Osteoblast (primary cell): ENCODE measurements around the gene CDHR3. TPM values are rescaled to one million over a fixed set of nuclear protein-coding genes. Genes with fewer than 3 reads are reported as not detected.
"Not testable (repeated sequence)": the region's sequence is repeated elsewhere in the genome, so short reads cannot be mapped to it uniquely, and the experiment has no call there.

Experiments used
- DNase-seq: peaks from one replicate; pipeline ENCODE4 v3.0.0; 2011; ENCODE audit warnings: low spot score, mixed read lengths; ENCODE audit not compliant: insufficient read length; ENCODE audit errors: missing footprints
- H2AFZ ChIP-seq: 2 replicates; pipeline ENCODE4 v1.6.0; 2011; ENCODE audit warnings: mild to moderate bottlenecking, low read length
- H3K27ac ChIP-seq: 2 replicates; pipeline ENCODE4 v1.5.1; 2011; ENCODE audit warnings: mild to moderate bottlenecking, low read depth, low read length, moderate library complexity
- H3K27me3 ChIP-seq: 2 replicates; pipeline ENCODE4 v1.6.0; 2012; ENCODE audit warnings: mild to moderate bottlenecking, control low read depth, inconsistent platforms, low read length, moderate library complexity; ENCODE audit not compliant: insufficient read depth
- H3K36me3 ChIP-seq: 2 replicates; pipeline ENCODE4 v1.5.1; 2011; ENCODE audit warnings: mild to moderate bottlenecking, low read length, control low read depth, moderate library complexity; ENCODE audit not compliant: insufficient read depth
- H3K4me1 ChIP-seq: 2 replicates; pipeline ENCODE4 v1.5.1; 2011; ENCODE audit warnings: mild to moderate bottlenecking, low read length, control low read depth, moderate library complexity; ENCODE audit not compliant: insufficient read depth
- H3K4me2 ChIP-seq: 2 replicates; pipeline ENCODE4 v1.6.0; 2011; ENCODE audit warnings: mild to moderate bottlenecking, low read length; ENCODE audit not compliant: insufficient read depth
- H3K4me3 ChIP-seq: fragments of 200-600 bp; sonication (generic); 3 replicates; pipeline ENCODE4 v1.5.1; 2012; ENCODE audit warnings: mild to moderate bottlenecking, low read length, inconsistent platforms; ENCODE audit not compliant: insufficient read depth
- H3K79me2 ChIP-seq: 2 replicates; pipeline ENCODE4 v1.6.0; 2012; ENCODE audit warnings: mild to moderate bottlenecking, low read length, control low read depth, inconsistent platforms; ENCODE audit not compliant: insufficient read depth
- H3K9me3 ChIP-seq: 2 replicates; pipeline ENCODE4 v1.5.1; 2011; ENCODE audit warnings: low read depth, low read length, control low read depth
- H4K20me1 ChIP-seq: 2 replicates; pipeline ENCODE4 v1.6.0; 2012; ENCODE audit warnings: mild to moderate bottlenecking, low read length, control low read depth; ENCODE audit not compliant: insufficient read depth
- CTCF ChIP-seq: IDR thresholded peaks from 2 replicates; pipeline ENCODE4 v1.5.1; 2011; ENCODE audit warnings: mild to moderate bottlenecking, low read depth, low read length, moderate library complexity; ENCODE audit errors: extremely low read depth
- total RNA-seq: library from RNA; depleted of rRNA; stranded (reverse); fragments of >200 nt; gene quantifications from 2 replicates; pipeline ENCODE4 v1.2.3, GENCODE V29; 2012

Gene CDHR3
- total RNA-seq, 1 donor = 8.3 TPM

GRCh38 chr7:106001886-106002285 is 38.8 kb downstream of the CDHR3 start:
- Histone ChIP-seq H2AFZ (no peak overlapping the region), H3K27me3 (peaks cover 58% of the 10 kb centered on the region), H3K36me3 (no peaks in the 10 kb centered on the region), H3K9me3 (no peaks in the 10 kb centered on the region), H4K20me1 (no peaks in the 10 kb centered on the region), H3K4me1 (no peaks in the 10 kb centered on the region), H3K79me2 (no peaks in the 10 kb centered on the region), H3K27ac (no peak overlapping the region), H3K4me2 (no peak overlapping the region), H3K4me3 (no peak overlapping the region)
- DNase-seq = no peak
- TF ChIP-seq CTCF = no peak

GRCh38 chr7:106003525-106004064 is 40.5 kb downstream of the CDHR3 start:
- no peaks in the 10 kb centered on the region for H3K36me3 ChIP-seq
- no peaks in the 10 kb centered on the region for H3K4me1 ChIP-seq
- no peaks in the 10 kb centered on the region for H3K79me2 ChIP-seq
- H3K27me3 ChIP-seq = peaks cover 53% of the 10 kb centered on the region
- H3K27ac ChIP-seq = no peak overlapping the region
- no peak overlapping the region for H3K4me2 ChIP-seq
- no peak overlapping the region for H3K4me3 ChIP-seq
- no peak for DNase-seq
- no peak for TF ChIP-seq CTCF
- no peaks in the 10 kb centered on the region for H4K20me1 ChIP-seq
- H2AFZ ChIP-seq = no peak overlapping the region
- no peaks in the 10 kb centered on the region for H3K9me3 ChIP-seq

GRCh38 chr7:106006906-106007305 is 43.8 kb downstream of the CDHR3 start:
- no peak overlapping the region for H3K27ac ChIP-seq
- no peak overlapping the region for H3K4me3 ChIP-seq
- no peak for TF ChIP-seq CTCF
- H3K9me3 ChIP-seq = no peaks in the 10 kb centered on the region
- H3K27me3 ChIP-seq = peaks cover 29% of the 10 kb centered on the region
- DNase-seq = no peak
- H3K79me2 ChIP-seq = no peaks in the 10 kb centered on the region
- H3K4me2 ChIP-seq = no peak overlapping the region
- H4K20me1 ChIP-seq = no peaks in the 10 kb centered on the region
- H3K4me1 ChIP-seq = peaks cover 16% of the 10 kb centered on the region
- H2AFZ ChIP-seq = no peak overlapping the region
- H3K36me3 ChIP-seq = no peaks in the 10 kb centered on the region

- H3K4me3 ChIP-seq, DNase-seq, H2AFZ ChIP-seq, H4K20me1 ChIP-seq, H3K27ac ChIP-seq, H3K4me2 ChIP-seq, H3K9me3 ChIP-seq, H3K36me3 ChIP-seq, H3K79me2 ChIP-seq: not testable (repeated sequence)
- peaks cover 21% of the 10 kb centered on the region for H3K4me1 ChIP-seq
- H3K27me3 ChIP-seq = peaks cover 24% of the 10 kb centered on the region
Observed at GRCh38 chr7:106007796-106008195, 44.7 kb downstream of the CDHR3 start.
